Hepatocyte (in vitro differentiated cells): ENCODE measurements around the gene RNF17.

ENCODE experiments used
- CTCF ChIP-seq: fragments of 200-600 bp; sonication (generic); IDR thresholded peaks from 2 replicates; pipeline ENCODE4 v1.5.1; 2016; ENCODE audit warnings: antibody characterized with exemption, mild to moderate bottlenecking; ENCODE audit not compliant: poor library complexity
- EZH2 ChIP-seq: fragments of 200-600 bp; sonication (generic); IDR thresholded peaks from 2 replicates; pipeline ENCODE4 v1.6.1; 2016; ENCODE audit warnings: antibody characterized with exemption, mild to moderate bottlenecking, borderline replicate concordance

DNA sequence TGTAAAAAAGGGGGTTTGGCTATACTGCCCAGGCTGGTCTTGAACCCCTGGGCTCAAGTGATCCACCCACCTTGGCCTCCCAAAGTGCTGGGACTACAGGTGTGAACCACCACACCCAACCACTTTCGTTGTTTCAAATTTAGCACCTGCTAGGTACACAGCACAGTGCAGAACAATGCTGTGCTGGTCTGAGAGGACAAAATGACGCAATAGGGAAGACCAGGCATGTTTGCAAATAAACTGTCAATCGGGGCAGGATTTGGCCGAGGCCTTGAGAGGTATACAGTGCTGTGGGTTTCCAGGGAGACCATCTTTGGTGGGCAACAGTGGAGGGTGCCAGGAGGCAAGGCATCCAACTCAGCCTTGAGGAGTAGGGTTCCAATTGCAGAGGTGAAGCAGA is 46.8 kb upstream of the RNF17 start:
- TF ChIP-seq CTCF (no peak), EZH2 (no peak)
